SK-N-MC (cell line): Measurements from ENCODE around the gene NKD1.

Experiments
- EZH2 ChIP-seq: fragments of 200-600 bp; sonication (generic); IDR thresholded peaks from one replicate; pipeline ENCODE4 v1.6.1; 2017; ENCODE audit warnings: antibody characterized with exemption
- POLR2AphosphoS5 ChIP-seq: IDR thresholded peaks from 2 replicates; pipeline ENCODE4 v1.6.1; 2012; ENCODE audit warnings: mild to moderate bottlenecking, low read depth, low read length, borderline replicate concordance

DNA sequence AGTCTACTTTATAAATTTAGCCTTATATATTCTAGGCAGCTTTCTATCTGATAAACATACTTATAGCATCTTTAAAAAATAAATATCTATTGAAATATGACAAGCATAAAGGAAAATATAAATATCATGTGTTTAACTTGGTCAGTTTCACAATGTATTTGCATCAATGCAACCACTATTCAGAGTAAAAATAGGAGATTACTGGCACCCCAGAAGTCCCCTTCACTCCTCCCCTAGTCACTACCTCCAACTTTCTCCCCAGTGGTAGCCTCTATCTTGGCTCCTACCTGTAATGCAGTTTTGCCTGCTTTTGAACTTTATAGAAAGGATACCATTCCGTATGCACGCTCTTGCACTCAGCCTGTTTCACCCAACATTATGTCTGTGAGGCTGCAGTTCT, 142.0 kb downstream of the NKD1 start:
- no peak for TF ChIP-seq EZH2
- no peak for TF ChIP-seq POLR2AphosphoS5
